NCI-H146 treated with DMSO at 0.1 percent for 48 hours (cell line): ENCODE measurements around the gene CAVIN4.

ENCODE experiments used
- DNase-seq: peaks from one replicate; lab custom pipeline; 2025; ENCODE audit not compliant: unreplicated experiment; lab: John Stamatoyannopoulos, UW

CAVIN4 gene

GRCh38 chr9:100589582-100589981, 11.7 kb downstream of the CAVIN4 start:
- DNase-seq: no peak

- DNase-seq: no peak
Observed at GRCh38 chr9:100590481-100590880, 12.6 kb downstream of the CAVIN4 start.

DNA sequence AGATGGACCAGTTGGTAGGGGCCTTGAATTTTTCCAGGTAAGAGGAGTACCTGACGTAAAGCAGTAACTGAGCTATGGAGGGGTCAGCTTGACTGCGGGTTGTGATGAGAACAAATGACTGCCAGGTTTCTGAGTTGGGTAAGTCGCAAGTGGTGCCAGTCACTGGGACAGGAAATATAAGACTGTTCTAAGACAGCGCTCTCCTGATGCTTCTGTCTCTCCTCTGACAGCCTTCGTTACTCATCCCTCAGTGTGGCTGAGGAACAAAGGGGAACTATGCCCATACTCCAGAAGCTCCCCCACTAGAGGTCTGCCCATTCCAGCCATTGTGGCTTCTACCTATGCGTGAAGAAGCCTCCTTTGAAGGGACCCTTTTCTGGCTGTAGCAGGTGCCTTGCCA, 13.3 kb downstream of the CAVIN4 start:
- no peak for DNase-seq

GRCh38 chr9:100591639-100592412, 13.9 kb downstream of the CAVIN4 start:
- DNase-seq: no peak

DNA sequence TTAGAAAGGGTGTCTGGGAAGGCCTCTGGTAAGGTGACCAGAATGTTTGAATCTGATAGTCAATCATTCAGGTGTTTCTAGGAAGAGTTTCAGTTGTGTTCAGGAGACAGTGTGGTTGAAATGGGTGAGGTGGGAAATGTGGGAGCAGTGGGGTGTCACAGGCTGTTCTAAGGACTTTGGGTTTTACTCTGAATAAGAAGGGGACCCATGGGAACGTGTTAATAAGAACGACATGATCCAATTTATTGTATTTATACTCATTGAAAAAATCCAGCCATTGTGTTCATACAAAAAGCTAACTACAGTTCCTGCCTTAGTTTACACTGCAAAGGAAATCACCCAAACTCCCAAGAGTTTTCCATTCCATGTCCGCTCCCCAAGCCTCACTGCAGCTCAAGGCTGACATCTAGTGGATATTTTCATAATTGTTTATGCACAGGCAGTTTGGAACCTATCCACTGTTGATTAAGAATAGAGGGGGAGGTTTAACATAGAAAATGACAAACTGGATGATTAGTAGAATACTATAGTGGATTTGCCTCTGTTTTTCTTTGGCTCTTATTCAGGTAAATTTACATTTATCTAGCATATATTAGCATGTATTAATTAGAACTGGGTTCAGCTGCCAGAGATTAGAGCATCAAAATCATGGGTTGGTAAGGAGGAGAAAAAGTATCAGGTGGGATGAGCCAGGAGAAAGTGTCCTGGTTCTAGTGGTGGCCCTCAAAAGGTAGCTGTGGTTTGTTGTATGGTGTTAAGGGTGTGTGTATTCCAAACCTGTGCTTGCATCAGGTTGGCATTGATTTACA, 17.7 kb downstream of the CAVIN4 start:
- DNase-seq: peak; percentile 15

DNA sequence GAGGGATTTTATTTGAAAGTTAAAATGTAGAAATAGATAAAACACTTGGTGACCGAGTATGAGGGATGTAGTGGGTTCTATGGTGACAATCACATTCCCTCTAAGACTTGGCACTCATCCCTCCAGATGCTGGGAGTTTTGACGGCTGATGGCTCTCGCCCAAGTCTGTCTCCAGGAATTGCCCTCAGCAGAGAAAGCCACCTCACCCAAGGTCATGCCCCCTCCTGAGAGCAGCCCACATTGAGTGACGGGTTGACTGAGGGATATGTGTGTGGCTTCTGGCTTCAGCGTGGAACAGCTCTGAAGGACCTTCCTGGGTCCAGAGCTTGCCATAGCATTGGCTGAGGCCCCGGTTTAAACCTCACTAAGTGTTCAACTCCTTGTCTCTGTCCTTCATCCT, 19.4 kb downstream of the CAVIN4 start:
- DNase-seq: no peak

DNA sequence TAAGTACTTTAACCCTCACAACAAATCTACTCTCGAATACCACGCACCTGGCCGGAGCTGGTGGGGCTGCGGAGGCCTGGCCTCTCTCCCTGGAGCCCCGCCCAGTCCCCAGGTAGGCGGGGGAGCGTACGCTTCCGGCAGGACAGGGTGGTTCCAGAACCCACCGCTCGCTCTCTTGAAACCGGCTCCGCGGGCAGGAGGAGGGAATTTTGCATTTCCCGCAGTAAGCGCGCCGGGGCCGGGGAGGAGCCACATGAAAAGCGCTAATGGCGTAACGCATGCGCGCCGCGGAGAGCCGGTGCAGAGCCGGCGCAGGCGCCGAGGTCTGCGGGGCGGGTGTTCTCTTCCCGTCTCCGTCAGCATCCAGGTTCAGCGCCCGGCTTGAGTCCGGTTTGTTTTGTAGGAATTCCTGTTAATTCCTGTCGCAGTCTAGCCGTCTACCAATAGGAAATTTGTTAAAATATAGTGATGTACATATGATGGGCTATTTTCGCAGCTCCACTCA, 20.8 kb downstream of the CAVIN4 start:
- peak; percentile 76 for DNase-seq

GRCh38 chr9:100600521-100601079, 22.7 kb downstream of the CAVIN4 start:
- DNase-seq: no peak

- peak; percentile 71 for DNase-seq
Observed at GRCh38 chr9:100601216-100601615, 23.3 kb downstream of the CAVIN4 start.

- peak; percentile 48 for DNase-seq
Observed at GRCh38 chr9:100602342-100602801, 24.5 kb downstream of the CAVIN4 start.

DNA sequence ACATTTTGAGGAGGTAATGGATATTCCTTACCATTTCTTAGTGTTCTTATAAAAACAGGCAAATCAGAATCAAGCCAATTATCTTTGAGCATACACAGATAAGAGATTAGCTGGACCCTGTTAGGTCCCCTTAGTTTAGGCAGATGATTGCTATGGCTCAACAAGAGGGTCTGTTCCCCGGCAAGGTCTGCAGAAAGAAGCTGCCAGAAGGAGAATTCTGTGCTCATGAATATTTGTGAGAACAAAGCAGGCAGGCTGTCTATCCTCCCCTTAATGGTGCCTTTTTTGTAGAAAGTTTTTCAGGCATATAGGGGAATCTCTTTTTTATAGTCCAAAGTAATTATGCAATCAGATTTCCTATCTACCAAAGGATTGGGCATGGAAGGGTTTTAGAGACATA, 27.5 kb downstream of the CAVIN4 start:
- no peak for DNase-seq

GRCh38 chr9:100619194-100619593, 41.3 kb downstream of the CAVIN4 start:
- no peak for DNase-seq

DNA sequence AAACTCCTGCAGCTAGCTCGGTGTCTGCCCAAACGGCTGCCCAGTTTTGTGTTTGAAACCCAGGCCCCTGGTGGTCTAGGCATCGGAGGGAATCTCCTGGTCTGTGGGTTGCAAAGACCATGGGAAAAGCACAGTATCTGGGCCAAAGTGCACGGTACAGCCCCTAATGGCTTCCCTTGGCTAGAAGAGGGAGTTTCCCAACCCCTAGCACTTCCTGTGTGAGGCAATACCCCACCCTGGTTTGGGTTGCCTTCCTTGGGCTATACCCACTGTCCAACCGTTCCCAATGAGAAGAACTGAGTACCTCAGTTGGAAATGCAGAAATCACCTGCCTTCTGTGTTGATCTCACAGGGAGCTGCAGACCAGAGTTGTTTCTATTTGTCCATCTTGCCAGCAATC, 41.8 kb downstream of the CAVIN4 start:
- DNase-seq: no peak

- DNase-seq: no peak
Observed at GRCh38 chr9:100623969-100624368, 46.1 kb downstream of the CAVIN4 start.

DNA sequence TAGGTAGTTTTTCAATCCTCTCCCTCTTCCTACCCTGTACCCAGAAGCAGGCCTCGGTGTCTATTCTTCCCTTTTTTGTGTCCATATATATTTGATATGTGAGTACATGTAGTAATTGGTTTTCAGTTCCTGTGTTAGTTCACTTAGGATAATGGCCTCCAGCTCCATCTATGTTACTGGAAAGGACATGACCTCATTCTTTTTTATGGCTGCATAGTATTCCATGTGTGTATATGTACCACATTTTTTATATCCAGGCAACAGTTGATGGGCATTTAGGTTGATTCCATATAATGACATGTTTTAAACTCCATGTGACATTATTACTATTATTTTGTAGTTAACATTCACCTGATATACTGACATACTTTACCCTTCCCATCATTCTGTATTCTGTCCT, 49.1 kb downstream of the CAVIN4 start:
- no peak for DNase-seq

DNA sequence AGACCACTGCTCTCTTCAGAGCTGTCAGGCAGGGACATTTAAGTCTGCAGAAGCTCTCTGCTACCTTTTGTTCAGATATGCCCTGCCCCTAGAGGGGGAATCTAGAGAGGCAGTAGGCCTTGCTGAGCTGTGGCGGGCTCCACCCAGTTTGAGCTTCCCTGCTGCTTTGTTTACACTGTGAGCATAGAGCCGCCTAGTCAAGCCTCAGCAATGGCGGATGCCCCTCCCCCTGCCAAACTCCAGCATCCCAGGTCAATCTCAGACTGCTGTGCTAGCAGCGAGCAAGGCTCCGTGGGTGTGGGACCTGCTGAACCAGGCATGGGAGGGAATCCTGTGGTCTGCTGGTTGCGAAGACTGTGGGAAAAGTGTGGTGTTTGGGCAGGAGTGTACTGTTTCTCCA, 59.9 kb downstream of the CAVIN4 start:
- no peak for DNase-seq
